Measurements from ENCODE around the gene ZNF609.

GRCh38 chr15:64583983-64584382 is 123.6 kb downstream of the ZNF609 start:
- TF ChIP-seq CTCF (IDR thresholded peaks at IDR 0.05; ENCODE audit: poor library complexity, severe bottlenecking), result no peak
- TF ChIP-seq TAF1 (IDR thresholded peaks at IDR 0.05; ENCODE audit: low read depth), result no peak
- no peak for TF ChIP-seq MXI1 (conservative IDR thresholded peaks at IDR 0.05; ENCODE audit: poor library complexity, severe bottlenecking)
- no peak for TF ChIP-seq RAD21 (conservative IDR thresholded peaks at IDR 0.05)

All from neural cell (in vitro differentiated cells).